Transverse colon (tissue), 4 donors: ENCODE results near the gene PI16. TPM values are rescaled to one million over a fixed set of nuclear protein-coding genes. Genes with fewer than 3 reads are reported as not detected.

ENCODE experiments used
- DNase-seq: peaks from one replicate; pipeline ENCODE4 v3.0.0-alpha.2; 2019
- H3K27ac ChIP-seq, 4 donors: fragments of 200-600 bp; sonication (generic); 2 replicates each; pipeline ENCODE4 v1.5.1; 2016 to 2018; ENCODE audit warnings: inconsistent platforms in 4 of 4
- H3K27me3 ChIP-seq: fragments of 200-600 bp; sonication (generic); 2 replicates; pipeline ENCODE4 v1.5.1; 2017; ENCODE audit warnings: inconsistent platforms
- H3K36me3 ChIP-seq, 4 donors: fragments of 200-600 bp; sonication (generic); 2 replicates each; pipeline ENCODE4 v1.5.1; 2017 to 2019; ENCODE audit warnings: inconsistent platforms in 4 of 4
- H3K4me1 ChIP-seq, 4 donors: fragments of 200-600 bp; sonication (generic); 2 replicates each; pipeline ENCODE4 v1.5.1; 2017 to 2020; ENCODE audit warnings: inconsistent platforms in 4 of 4
- H3K4me3 ChIP-seq, 4 donors: fragments of 200-600 bp; sonication (generic); 1 replicate in 1 of 4; 2 replicates in 3 of 4; pipeline versions ENCODE4 v1.5.1 to v1.6.1; 2017 to 2019; ENCODE audit warnings: inconsistent platforms in 4 of 4
- H3K9me3 ChIP-seq, 2 donors: fragments of 200-600 bp; sonication (generic); 2 replicates each; pipeline ENCODE4 v1.5.1; 2017 to 2019; ENCODE audit warnings: inconsistent platforms in 2 of 2
- EP300 ChIP-seq: sonication (generic); formaldehyde crosslinking; IDR thresholded peaks from one replicate; pipeline ENCODE4 v1.6.1; 2017; ENCODE audit warnings: antibody characterized with exemption, low read depth
- POLR2A ChIP-seq: fragments of 450-650 bp; IDR thresholded peaks from one replicate; pipeline ENCODE4 v1.6.1; 2016; ENCODE audit warnings: antibody characterized with exemption, mild to moderate bottlenecking, moderate library complexity
- POLR2AphosphoS5 ChIP-seq, 3 donors: sonication (generic); formaldehyde crosslinking; IDR thresholded peaks; one replicate each; pipeline ENCODE4 v1.6.1; 2016; ENCODE audit warnings: antibody characterized with exemption in 3 of 3
- WGBS, 2 donors: methylation state at CpG; one replicate each; pipeline ENCODE4 v1.1.5; 2018; ENCODE audit warnings: low coverage in 1 of 2; 5-methylcytosine and 5-hydroxymethylcytosine counted together
- in situ Hi-C, 4 donors: fragments of 200-750 bp; cut with MboI; loops; one replicate each; pipeline versions ENCODE4 v1.15.0 to v1.15.1; 2017; ENCODE audit warnings: low sequenced_read_pairs in 3 of 4, low pct_ligation_motif_present in 1 of 4, low pct_unique_long_range_greater_than_20kb in 1 of 4
- intact Hi-C: fragments of 100-400 bp; cut with DNase I; formaldehyde crosslinking; loops from one replicate; pipeline ENCODE4 v1.15.1; 2023; ENCODE audit warnings: low total_unique reads
- total RNA-seq, 4 donors: library from RNA; depleted of rRNA; stranded (reverse); fragments of >200 nt; gene quantifications; one replicate each; pipeline ENCODE4 v1.1.0, GENCODE V29; 2016
- TF ChIP-seq, protein P1 (sequence below), 5 experiments: fragments of 200-600 bp in 3 of 5; fragments of 450-650 bp in 2 of 5; sonication (generic) in 3 of 5; IDR thresholded peaks; 1 replicate in 2 of 5; 2 replicates in 3 of 5; pipeline ENCODE4 v1.5.1; 2016 to 2017; ENCODE audit warnings: antibody characterized with exemption in 5 of 5, inconsistent platforms in 3 of 5, mild to moderate bottlenecking in 2 of 5, moderate library complexity in 1 of 5

PI16 gene
- total RNA-seq, 4 donors from 2014 or later = 0.60 to 5.6 (median 4.0) TPM; not detected in 1

DNA sequence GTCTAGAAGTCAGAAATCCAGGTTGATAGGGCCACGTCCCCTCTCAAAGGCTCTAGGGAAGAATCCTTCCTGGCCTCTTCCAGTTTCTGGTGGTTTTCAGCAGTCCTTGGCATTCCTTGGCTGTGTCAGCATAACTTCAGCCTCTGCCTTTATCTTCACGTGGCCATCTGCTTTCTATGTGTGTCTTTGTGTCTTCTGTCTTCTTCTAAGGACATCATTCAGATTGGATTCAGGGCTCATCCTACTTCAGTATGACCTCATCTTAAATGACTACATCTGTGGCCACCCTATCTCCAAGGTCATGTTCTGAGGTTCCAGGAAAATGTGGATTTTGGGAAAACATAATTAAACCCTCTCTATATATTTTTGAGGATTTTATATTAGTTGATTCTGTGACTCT is 45.8 kb upstream of the PI16 start:
- Histone ChIP-seq H3K36me3 (peaks cover 0 to 12% (median 4%) of the 10 kb centered on the region in 4 donors), H3K4me3 (no peak overlapping the region), H3K27ac (no peak overlapping the region), H3K9me3 (no peaks in the 10 kb centered on the region), H3K27me3 (no peaks in the 10 kb centered on the region), H3K4me1 (peaks cover 2 to 49% (median 6%) of the 10 kb centered on the region in 4 donors)
- no peak for DNase-seq
- intact Hi-C loops (no loop called here), in situ Hi-C loops (no loop called here)
- TF ChIP-seq, protein P1, sequence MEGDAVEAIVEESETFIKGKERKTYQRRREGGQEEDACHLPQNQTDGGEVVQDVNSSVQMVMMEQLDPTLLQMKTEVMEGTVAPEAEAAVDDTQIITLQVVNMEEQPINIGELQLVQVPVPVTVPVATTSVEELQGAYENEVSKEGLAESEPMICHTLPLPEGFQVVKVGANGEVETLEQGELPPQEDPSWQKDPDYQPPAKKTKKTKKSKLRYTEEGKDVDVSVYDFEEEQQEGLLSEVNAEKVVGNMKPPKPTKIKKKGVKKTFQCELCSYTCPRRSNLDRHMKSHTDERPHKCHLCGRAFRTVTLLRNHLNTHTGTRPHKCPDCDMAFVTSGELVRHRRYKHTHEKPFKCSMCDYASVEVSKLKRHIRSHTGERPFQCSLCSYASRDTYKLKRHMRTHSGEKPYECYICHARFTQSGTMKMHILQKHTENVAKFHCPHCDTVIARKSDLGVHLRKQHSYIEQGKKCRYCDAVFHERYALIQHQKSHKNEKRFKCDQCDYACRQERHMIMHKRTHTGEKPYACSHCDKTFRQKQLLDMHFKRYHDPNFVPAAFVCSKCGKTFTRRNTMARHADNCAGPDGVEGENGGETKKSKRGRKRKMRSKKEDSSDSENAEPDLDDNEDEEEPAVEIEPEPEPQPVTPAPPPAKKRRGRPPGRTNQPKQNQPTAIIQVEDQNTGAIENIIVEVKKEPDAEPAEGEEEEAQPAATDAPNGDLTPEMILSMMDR (IDR thresholded peaks at IDR 0.05) = no peak
- no peak for TF ChIP-seq POLR2AphosphoS5 (IDR thresholded peaks at IDR 0.05)
- 64 to 77% methylated on average over 1 to 2 of the region's 2 CpGs for WGBS, 2 donors

DNA sequence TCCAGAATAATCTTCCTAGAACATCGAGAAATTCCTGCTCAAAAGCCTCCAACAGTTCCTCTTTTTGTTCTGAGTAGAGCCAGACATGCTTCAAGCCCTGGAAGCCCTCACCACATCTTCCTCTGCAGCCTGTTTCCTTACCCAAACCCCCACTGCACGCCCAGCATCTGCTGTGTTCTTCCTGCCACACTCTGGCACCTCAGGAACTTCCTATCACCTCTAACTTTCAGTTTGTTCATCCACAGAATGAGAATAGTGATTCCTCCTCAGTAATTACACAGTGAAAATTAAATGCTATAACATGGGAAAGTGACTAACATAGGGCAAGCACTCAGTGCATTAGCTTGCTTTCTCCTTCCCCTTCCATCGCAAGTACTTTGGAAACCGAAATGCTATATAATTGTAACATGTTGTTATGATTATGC is 42.5 kb upstream of the PI16 start:
- Histone ChIP-seq H3K36me3 (peaks cover 0 to 19% (median 8%) of the 10 kb centered on the region in 4 donors), H3K4me3 (no peak overlapping the region), H3K27ac (peak overlapping the region in 1 of 4 donors; percentile 23), H3K27me3 (no peaks in the 10 kb centered on the region), H3K4me1 (peaks cover 0 to 34% (median 2%) of the 10 kb centered on the region in 4 donors), H3K9me3 (no peaks in the 10 kb centered on the region)
- in situ Hi-C loops (no loop called here), intact Hi-C loops (loop anchor here (5.0 kb wide), 1 partner anchor 1025 kb away; no protein-coding TSS in a partner anchor)
- DNase-seq = no peak
- TF ChIP-seq POLR2A = no peak
- TF ChIP-seq, protein P1 (IDR thresholded peaks at IDR 0.05) = no peak
- no peak for TF ChIP-seq EP300
- TF ChIP-seq POLR2AphosphoS5 (IDR thresholded peaks at IDR 0.05) = no peak
- WGBS, 2 donors = 65 to 67% methylated on average over 3 to 4 of the region's 4 CpGs

GRCh38 chr6:36912586-36912985 is 42.0 kb upstream of the PI16 start:
- 58 to 62% methylated on average over 3 to 8 of the region's 8 CpGs for WGBS, 2 donors
- no peak for TF ChIP-seq POLR2AphosphoS5 (IDR thresholded peaks at IDR 0.05)
- TF ChIP-seq POLR2A = no peak
- TF ChIP-seq EP300 = no peak
- TF ChIP-seq, protein P1 (IDR thresholded peaks at IDR 0.05) = no peak
- H3K9me3 ChIP-seq = no peaks in the 10 kb centered on the region
- intact Hi-C loops = loop anchor here (5.0 kb wide), 1 partner anchor 1025 kb away; no protein-coding TSS in a partner anchor
- in situ Hi-C loops = no loop called here
- peaks cover 0 to 19% (median 9%) of the 10 kb centered on the region in 4 donors for H3K36me3 ChIP-seq
- no peaks in the 10 kb centered on the region for H3K27me3 ChIP-seq
- peak overlapping the region in 3 of 4 donors; percentile 44 to 54 (median 49) for H3K27ac ChIP-seq
- peak; percentile 14 for DNase-seq
- H3K4me1 ChIP-seq = peaks cover 0 to 36% (median 2%) of the 10 kb centered on the region in 4 donors
- H3K4me3 ChIP-seq = no peak overlapping the region

GRCh38 chr6:36913082-36913481 is 41.5 kb upstream of the PI16 start:
- Histone ChIP-seq H3K27ac (peak overlapping the region in 3 of 4 donors; percentile 44 to 54 (median 49)), H3K9me3 (no peaks in the 10 kb centered on the region), H3K4me1 (peaks cover 0 to 33% (median 2%) of the 10 kb centered on the region in 4 donors), H3K27me3 (no peaks in the 10 kb centered on the region), H3K4me3 (no peak overlapping the region), H3K36me3 (peaks cover 0 to 19% (median 9%) of the 10 kb centered on the region in 4 donors)
- in situ Hi-C loops (no loop called here), intact Hi-C loops (loop anchor here (5.0 kb wide), 1 partner anchor 1026 kb away; no protein-coding TSS in a partner anchor)
- DNase-seq = no peak
- WGBS, 2 donors = 79 to 84% methylated on average over 2 to 4 of the region's 4 CpGs
- TF ChIP-seq, protein P1 (IDR thresholded peaks at IDR 0.05) = no peak
- TF ChIP-seq EP300 (no peak), POLR2A (no peak), POLR2AphosphoS5 (IDR thresholded peaks at IDR 0.05) (no peak)
